ENCODE data around the gene WIZ.

The WIZ gene

DNA sequence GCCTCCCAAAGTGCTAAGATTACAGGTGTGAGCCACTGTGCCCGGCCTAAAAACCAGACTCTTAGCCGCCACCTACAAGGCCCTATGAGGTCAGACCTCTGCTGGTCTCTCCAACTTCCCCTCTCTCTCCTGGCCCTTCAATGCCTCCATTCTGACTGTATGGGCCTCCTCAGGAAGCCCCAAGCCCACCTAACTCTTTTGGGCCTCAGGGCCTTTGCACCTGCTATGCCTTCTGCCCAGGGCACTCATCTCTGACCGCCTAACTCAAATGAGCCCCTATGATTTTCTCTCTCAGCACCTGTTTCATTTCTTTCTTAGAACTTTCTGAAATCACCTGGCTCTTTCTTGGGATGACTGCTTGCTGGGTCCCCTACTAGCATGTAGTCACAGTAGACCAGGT lies 6.4 kb downstream of the WIZ start:
- no peak for DNase-seq

DNA sequence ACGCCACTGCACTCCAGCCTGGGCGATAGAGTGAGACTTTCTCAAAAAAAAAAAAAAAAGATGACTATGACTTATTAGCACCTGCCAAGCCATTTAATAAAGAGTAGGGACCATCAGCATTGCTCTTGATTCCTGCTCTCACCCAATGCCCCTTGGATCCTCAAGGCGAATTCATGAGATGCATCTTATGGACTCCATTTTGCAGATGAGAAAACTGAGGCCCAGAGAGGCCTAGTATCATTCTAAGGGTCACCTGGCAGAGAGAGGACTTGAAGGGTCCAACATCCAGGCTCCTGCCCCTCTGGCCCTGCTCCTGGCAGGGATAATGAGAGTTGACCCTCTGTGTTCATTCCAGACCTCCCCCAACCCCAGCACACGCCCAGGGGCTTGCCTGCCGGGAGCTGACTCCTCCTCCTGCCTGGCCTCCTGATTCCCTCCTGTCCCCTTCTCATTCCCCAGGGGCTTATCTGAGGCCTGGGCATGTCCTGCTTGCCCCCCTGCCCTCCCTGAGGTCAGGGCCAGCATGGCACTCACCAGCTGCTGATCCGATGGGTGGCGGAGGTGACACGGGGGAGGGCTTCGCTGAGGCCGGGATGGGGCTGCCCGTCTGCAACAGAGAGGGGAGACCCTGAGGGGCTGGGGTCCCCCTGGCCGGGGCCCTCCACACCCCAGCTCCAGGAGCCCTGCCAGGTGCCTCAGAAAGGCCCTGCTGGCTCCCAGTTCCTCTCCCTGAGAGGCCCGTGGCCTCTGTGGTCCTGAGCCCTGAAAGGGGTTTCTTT lies 7.4 kb downstream of the WIZ start:
- no peak for DNase-seq

DNA sequence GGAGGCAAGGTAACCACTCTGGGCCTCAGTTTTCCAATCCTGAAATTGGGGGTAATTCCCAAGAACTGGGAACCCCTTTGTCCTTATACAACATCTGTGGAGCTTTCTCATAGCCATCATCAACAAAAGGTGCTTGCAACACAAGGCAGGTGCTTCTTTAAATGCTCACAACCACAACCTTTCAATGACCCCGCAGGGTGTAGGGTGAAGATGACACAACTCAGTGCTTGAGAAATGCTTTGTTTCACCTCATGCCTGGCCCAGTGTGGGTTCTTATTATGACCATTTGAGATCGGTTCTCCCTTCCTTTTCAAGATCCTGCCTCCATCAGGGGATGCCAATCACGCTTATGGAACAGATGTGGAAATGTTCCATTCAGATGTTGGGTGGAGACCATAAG lies 8.4 kb downstream of the WIZ start:
- no peak for DNase-seq

DNA sequence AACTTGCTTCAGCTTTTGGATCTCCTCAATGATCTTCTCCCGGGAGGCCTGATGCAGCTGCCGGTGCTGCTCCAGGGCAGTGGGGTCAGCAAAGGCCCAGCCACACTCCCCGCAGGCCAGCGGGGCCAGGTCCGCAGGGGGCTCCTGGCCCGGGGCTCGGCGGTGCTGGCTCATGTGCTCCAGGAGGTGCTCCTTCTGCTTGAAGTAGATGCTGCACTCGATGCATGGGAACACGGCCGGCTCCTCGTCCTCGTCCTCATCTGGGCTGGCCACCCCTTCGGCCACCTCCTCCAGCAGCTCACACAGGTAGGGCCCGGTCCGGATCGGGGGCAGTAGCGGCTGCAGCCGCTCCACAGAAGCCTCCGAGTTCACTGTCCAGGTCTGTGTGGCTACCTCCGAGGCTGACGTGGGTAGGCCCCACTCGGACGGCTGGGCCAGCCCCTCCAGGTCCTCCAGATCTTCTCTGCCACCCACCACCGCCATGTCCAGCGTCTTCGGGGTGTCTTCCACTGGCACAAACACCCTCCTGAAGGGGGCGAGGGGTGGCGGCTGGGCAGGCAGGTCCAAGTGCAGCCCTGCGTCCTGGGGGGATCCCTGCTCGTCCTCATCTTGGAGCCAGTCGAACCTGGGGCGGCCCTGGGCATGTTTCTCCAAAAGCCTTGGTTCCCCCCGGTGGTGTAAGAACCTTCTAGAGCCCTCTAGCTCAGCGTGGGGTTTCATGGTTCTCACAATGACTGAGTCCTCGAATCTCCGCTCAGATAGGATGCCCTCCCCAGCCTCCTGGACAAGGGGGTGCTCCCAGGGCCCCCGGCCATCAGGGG lies 9.7 kb downstream of the WIZ start:
- no peak for DNase-seq

DNA sequence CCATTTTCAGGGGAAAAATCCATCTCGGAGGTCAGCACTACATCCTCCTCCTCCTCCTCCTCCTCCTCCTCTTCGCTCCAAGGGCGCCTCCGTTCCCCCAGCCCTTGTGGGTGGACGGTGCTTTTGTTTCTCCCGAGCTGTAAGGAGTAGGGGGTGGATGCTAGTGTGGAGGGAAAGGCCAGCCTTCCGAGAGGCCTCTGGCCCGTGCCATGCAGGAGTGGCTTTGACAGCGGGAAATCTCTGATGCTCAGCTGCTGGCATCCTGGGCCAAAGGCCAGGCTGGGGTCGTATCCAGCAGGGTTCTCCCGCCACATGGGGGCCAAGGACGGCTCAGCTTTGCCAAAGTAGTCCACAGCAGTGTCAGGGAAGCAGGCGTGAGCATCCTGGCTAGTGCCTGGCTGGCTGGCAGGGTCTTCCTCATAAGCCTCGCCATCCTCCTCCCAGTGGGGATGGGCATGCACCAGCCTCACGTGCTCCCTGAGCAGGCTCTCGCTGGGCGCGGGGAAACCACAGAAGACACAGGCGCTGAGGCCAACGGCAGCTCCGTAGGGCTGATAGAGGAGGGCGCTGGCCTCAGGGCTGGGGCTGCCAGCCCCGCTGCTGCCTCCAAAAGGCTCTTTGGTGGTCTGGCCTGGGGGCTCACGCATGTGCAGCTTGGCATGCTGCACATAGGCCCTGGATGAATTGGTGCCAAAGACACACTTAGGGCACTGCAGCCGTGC lies 10.5 kb downstream of the WIZ start:
- DNase-seq, result no peak

DNA sequence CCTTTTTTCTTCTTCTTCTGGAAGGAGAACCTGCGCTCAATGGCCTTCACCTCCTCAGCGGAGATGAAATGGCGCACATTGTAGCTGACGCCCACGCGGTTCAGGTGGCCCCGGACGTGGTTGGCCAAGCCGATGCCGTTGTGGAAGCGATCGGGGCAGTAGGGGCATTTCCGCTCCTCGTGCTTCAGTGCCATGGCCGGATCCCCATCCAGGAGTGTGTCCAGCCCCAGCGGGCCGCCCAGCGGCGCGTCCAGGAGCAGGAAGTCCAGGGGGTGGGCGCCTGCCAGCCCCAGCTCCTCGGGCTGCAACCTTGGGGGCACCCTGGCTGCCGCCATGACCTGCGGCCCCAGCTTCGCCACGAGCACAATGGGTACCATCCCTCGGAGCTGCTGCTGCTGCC lies 11.2 kb downstream of the WIZ start:
- no peak for DNase-seq

DNA sequence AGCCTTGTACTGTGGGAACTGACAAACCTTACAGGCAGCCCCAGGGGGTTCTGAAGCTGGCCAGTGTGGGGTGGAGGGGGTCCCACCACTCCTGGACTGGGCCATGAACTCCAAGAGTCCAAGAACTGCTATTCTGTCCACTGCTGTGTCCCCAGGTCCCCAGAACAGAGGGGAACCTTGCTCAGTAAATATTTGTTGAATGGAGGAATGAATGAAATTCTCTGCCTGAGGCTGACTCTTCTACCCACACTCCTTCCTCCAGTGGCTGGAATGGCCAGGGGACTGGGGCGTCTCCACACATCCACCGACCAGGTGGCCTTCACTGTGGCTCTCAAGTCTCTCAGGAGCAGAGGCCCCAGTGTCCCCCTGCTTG lies 11.6 kb downstream of the WIZ start:
- no peak for DNase-seq

DNA sequence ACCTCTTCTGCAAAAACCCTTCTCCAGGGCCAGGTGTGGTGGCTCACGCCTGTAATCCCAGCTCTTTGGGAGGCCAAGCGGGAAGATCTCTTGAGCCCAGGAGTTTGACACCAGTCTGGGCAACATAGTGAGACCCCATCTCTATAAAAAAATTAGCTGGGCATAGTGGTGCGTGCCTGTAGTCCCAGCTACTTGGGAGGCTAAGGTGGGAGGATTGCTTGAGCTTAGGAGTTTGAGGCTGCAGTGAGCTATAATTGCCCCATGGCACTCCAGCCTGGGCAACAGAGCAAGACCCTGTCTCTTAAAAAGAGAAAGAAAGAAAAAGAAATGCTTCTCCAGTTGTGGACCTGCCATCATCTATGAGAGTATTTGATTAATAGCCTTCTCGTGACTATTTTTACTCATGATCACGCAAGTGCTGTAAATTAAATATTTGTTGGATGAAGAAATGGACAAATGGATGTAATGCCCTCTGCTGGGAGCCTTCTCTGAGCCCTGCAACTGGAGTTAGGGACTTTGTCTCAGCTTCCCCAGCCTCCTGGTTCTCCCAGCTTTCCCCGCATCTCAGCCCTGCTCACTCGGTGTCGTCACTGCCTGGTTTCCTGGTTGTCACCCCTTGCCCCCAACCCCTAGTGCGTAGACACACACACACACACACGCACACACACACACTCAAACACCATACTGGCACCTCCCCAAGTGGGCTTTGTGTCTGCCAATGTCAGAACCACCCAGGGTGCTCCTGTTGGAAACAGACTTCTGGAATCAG lies 12.2 kb downstream of the WIZ start:
- no peak for DNase-seq

DNA sequence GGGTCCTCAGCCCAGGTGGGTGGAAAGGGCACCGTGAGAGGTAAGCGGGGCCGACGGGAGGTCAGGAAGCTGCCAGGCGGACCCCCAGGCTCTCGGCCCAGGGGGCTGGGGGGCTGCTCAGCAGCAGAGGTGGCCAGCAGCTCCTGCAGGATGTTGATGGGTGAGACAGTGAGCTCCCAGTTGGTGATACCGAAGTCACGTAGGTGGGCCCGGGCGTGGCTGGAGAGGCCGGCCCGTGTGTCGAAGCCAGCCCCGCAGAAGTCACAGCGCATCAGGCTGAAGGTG lies 13.0 kb downstream of the WIZ start:
- no peak for DNase-seq

DNA sequence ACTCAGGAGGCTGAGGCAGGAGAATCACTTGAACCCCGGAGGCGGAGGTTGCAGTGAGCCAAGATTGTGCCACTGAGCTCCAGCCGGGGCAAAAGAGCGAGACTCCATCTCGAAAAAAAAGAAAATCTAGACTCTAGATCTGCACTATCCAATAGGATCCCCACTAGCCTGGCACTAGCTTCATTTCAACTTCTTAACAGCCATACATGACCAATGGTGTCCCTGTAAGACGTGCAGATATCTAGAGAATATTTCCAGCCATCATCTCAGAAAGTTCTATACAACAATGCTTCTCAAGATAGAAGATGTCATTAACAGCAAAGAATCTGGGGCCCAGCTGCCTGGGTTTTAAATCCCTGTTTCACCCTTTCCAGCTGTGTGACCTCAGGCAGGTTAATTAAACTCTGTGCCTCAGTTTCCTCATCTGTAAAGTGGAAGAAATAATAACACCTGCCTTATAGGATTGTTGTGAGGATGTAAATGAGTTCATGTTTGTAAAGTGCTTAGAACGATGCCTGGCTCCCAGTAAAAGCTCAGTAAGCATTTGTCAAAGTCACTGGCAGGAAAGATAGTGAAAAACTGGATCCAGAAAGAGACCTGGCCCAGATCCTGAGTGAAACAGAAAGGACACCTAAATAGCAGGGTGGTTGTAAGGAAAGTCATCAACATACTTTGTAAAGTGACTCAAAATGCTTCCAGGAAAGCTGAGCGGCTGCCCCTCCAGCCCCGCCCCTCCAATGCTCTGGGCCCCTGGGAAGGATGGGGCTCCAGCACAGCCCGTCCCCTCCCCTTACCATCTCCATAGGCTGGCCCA lies 13.5 kb downstream of the WIZ start:
- no peak for DNase-seq

DNA sequence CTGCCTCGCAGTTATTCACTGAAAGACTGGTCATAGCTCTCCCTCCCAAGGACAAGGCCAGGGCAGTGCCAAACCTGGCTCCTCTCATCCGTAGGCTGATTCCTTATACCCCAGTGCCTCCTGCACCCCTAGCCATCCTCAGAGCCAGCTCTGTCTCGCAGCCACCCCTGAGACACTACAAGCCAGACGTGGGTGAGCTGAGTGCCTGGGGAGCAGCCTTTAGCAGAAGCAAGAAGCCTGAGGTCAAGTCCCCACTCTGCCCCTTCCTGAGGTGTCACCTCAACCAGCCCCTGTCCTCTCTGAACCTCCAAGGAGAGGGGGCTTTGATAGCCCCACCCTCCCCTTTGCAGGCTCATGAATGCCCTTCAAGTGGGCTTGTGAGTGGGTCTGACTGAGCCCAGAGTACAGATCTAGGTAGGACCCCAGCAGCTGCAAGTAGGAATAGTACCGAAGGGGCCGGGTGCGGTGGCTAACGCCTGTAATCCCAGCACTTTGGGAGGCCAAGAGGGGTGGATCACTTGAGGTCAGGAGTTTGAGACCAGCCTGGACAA lies 16.2 kb downstream of the WIZ start:
- DNase-seq, result no peak

DNA sequence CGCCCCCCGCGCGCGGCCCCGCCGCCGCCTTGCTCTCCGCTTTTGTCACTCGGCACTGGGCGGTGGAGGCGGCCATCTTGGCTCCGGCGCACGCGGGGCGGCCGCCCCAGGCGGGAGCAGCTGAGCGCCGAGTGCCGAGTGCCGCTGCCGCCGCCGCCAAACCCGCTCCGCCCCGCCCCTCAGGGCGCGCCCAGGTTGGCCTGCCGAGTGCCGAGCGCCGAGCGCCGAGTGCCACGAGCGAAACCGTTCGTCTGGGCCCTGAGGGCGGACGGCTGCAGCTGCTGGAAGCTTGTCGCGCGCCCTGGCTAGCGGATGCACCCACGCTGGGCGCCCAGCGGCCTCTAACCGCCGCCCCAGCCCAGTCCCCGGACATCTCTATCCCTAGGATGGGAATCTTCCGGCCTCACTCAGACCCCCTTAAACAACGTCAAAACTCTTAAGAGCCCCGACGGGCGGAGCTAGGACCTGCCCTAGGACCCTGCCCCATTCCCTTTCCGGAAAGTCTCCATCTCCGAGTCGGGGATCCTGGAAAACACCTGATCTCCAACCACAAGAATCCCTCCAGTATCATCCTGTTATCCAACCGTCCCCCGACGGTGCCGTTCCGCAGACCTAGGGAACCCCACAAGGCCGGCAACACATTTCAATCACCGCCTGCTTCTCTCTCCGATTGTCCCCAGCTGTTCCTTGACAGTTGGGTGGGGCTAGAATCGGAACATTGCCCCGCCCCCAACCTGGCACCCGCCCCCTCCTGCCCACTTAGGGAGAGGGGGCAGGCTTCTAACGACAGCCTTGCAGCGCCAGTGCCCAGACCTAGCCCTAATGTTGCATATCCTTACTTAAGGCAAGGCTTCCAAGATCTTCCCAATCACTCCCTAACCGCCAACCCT lies 16.9 kb downstream of the WIZ start:
- peak; percentile 95 for DNase-seq

DNA sequence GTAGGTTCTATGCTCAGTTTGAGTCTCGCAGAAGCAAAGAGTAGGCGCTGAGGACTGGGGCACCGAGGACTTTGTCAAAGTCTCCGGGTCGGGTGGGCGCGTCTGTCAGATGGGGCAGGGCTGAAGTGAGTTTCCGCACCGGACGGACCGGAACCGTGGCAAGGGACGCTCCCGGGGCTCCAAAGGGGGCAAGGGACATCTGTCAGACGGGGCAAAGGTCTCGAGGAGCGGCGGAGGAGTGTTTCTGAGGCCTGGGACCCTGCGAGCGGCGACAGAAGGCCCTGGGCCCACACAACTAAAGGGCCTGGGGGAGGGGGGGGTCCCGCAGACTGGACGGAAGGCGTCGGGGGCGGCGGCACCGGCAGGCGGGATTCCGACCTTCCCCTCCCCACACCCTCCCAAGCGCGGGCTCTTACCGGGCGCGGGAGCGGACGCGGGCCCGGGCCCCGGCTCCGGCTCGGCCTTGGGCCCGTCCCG lies 17.7 kb downstream of the WIZ start:
- peak; percentile 37 for DNase-seq

DNA sequence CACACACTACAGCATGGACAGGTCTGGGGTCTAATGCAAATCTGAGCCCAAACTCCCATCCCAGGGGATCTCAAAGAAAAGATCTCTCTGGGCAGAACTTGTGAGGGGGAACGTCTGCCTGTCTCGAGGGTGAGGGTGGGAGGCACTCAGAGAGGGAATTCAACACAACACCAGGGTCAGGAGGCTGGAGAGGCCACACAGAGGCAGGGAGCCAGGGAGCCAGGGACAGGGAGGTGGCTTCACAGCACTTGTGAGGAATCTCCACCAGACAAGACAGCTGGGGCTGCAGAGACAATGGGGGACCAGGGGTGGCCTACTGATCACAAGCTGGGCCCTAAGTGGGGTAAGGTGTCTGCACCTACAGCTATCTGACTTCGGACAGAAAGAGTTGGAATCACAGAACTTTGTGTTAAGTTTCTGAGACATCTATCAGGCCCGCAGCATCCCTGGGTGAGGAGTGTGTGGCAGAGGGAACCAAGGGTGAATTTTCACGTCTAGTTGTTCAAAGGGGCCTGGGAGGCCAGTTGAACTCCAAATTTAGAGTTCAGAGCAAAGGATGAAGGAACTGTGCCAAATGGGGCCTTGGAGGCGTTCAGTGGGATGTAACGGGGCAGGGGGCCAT lies 18.2 kb downstream of the WIZ start:
- DNase-seq, result no peak

DNA sequence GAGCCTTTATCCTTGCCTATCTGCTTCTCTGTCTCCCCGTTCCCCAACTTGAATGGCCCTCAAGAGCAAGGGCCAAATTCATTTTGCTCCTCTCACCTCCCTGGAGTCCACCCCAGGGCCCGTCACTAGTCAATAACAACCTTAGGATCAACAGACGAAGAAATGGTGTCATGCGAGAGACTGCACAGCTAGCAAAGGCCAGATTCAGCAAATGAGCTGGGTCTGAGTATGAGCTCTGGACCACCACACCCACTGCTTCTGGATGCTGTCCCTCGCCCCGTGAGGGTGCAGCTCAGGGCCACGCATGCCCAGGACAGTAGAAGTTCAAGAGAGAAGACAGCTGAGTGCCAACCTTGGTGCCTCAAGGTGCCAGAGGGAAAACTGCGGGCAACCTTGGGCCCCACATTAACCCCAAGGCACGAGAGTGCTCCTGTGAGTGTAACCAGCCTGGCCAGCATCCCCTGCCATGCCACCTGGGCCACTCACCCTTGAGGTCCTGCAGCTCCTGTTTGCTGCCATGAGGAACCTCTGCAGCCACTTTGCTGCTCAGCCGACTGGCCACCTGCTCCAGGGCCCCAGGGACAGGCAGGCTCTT lies 19.1 kb downstream of the WIZ start:
- no peak for DNase-seq

DNA sequence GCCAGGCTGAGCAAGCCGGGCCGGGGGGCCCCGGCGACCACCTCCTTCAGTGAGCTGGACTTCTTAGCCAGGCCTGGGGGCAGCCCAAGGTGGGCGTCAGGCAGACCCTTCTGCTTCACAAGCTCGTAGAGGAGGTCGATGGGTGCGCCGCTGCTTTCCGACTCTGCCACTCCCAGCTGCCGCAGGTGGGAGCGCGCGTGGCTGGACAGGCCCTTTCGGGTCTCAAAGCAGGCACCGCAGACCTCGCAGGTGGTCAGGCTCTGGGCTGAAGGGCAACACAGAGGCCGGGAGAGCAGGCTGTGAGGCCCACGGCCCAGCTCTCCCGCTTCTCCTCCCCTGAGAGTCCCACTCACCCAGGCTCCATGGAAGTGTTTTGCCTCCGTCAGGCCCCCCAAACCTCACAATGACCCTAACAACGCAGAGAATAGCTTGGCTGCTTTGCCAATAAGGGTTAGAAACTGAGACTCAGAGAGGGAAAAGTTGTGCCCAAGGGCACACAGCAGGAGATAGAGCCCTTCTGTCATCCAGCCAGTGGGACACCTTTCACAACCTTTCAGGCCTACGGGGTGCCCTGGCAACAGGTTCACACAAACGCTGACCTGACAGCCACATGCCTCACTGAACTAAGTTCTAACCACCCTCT lies 19.8 kb downstream of the WIZ start:
- DNase-seq, result no peak

DNA sequence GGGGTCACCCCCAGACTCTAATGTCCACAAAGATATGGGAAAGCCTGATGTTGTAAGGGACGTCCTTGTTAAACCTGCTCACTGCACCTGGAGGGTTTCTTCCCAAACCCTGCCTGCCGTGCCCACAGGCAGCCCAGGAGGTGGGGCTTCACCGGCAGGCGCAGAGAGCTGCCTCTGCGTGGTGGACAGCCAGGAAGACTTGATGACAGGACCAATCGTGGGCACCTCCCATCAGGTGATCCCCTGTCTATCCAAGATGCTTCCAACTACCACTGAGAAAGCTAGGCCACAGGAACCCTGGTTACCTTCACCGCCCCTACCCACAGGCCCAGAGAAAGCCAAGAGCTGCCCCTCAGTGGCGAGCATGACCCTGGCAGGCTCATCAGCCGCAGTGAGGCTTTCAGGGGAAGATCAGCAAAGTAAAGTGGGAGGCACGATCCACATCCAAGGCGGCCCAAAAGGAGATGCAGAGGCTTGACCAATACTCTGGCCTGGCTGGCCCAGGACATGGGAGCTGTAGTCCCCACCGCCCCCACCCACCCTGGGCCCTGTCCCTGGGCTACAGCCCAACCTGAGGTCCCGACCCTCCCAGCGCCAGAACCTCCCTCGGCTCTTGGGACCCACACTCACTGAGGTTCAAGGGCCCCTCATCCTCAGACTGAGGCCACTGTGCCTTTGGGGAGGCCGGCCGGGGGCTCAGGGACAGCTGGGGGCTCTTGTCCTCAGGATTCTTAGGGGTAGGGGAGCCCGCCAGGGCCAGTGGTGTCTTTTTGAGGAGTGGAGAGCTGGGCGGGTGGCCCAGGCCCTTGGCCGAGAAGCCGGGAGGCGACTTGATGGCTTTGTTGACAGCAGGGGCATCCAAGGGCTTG lies 20.6 kb downstream of the WIZ start:
- DNase-seq, result no peak

DNA sequence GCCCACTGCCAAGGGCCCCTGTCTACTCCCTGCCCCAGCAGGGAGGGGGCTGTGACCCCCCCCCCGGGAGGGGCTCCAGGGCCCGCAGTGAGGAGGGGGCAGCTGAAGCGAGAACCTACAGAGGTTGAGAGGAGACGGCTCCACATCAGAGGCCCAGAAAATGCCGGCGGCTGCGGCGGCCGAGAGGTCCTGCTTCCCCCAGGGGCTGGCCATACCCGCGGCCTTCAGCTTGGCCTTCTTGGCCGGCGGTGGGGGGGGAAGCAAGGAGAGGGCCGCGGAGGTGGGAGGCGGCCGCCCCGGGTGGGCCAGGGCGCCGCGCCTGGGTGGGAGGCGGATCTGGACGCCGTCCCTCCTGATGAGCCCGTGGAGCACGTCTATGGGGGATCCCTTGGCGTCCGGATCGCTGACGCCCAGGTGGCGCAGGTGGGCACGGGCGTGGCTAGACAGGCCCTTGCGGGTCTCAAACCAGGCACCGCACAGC lies 21.7 kb downstream of the WIZ start:
- DNase-seq, result no peak

Measured in activated naive CD4-positive, alpha-beta T cell treated with Interleukin-2 at 50 U/mL for 16 hours (primary cell).